Measurements from ENCODE around the gene IGFBP7.

Gene IGFBP7

DNA sequence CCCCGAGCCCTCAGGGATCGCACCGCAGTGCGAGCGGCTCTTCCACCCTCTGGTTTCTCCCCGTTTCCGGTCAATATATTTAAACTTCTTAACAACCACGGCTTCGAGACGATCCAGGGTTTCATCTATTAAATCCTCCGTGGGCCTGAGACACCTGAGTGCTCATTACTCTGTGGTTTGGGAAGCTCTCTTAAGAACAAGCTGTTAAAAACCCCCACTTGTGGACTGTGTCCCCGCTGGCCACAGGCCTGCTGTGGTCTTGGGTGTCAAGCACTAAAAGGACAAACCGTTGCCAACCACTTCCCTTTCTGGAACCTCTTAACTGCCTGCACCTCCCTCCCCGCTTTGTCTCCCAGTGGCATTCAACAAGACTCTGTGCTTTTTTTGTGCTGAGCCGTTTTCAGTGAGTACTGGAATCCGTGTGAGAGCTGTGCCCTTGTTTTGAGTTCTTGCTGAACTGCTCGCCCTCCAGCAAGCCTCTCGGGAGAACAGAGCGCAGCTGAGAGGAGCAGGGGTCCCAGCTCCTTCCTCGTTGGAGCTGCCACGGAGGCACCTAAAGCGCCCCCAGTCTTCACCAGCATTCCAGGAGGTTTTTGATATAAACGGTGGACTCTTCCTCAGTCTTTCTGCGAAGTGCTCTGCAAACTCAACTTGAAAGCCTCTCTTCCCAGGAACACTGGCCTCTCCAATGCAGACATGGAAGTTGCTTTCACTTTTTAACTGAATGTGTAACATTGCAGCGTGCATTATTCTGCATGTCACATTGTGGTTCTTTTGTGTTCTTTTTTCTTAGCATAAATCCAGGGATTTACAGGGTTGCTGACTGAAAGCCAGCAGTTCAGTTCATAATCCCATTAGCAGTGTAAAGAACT is 691 bp upstream of the IGFBP7 start:
- H3K4me2 ChIP-seq (ENCODE audit: low read length) = no peak overlapping the region

DNA sequence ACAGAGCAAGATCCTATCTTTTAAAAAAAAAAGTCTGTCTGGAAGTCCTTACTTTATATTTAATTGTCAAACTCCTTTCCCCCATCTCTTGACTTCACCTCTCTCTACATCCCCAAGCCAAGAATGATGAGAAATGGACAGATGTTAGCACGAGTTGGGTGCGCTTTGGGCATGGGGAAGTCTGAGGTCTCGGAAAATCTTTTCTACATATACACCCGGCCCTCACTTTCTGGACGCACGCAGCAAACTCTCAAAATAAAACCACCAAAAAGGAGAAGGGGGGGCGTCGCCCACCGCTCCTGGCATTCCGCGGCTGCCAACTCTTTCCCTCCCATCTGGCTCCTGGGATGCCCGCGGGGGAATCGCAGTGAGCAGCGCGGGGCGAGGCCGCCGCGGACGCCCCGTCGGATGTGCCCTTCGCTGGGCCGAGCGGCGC is 756 bp downstream of the IGFBP7 start:
- no peaks in the 10 kb centered on the region for H3K79me2 ChIP-seq (ENCODE audit: control insufficient read depth, low read length)

More for the DNA sequence above, 691 bp upstream of the IGFBP7 start:
- no peaks in the 10 kb centered on the region for H3K79me2 ChIP-seq (ENCODE audit: control insufficient read depth, low read length)
- no peak overlapping the region for H3K27ac ChIP-seq (ENCODE audit: low read depth, low read length)
- H3K9me3 ChIP-seq (ENCODE audit: control insufficient read depth, insufficient read depth, low read length) = no peaks in the 10 kb centered on the region
- H3K36me3 ChIP-seq (ENCODE audit: control insufficient read depth, low read length) = no peaks in the 10 kb centered on the region
- H4K20me1 ChIP-seq (ENCODE audit: control insufficient read depth, insufficient read depth, low read depth, low read length) = no peaks in the 10 kb centered on the region
- H3K4me1 ChIP-seq (ENCODE audit: control insufficient read depth, low read length) = no peaks in the 10 kb centered on the region
- peaks cover 12% of the 10 kb centered on the region for H3K27me3 ChIP-seq (ENCODE audit: control insufficient read depth, low read length)
- no peak overlapping the region for H3K4me3 ChIP-seq (ENCODE audit: low read length)
- H3K9me2 ChIP-seq (replicated peaks; ENCODE audit: control insufficient read depth, low read length) = no peaks in the 10 kb centered on the region
- H3F3A ChIP-seq (ENCODE audit: control insufficient read depth, insufficient read depth) = no peaks in the 10 kb centered on the region
- TF ChIP-seq, protein P1, sequence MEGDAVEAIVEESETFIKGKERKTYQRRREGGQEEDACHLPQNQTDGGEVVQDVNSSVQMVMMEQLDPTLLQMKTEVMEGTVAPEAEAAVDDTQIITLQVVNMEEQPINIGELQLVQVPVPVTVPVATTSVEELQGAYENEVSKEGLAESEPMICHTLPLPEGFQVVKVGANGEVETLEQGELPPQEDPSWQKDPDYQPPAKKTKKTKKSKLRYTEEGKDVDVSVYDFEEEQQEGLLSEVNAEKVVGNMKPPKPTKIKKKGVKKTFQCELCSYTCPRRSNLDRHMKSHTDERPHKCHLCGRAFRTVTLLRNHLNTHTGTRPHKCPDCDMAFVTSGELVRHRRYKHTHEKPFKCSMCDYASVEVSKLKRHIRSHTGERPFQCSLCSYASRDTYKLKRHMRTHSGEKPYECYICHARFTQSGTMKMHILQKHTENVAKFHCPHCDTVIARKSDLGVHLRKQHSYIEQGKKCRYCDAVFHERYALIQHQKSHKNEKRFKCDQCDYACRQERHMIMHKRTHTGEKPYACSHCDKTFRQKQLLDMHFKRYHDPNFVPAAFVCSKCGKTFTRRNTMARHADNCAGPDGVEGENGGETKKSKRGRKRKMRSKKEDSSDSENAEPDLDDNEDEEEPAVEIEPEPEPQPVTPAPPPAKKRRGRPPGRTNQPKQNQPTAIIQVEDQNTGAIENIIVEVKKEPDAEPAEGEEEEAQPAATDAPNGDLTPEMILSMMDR (IDR thresholded peaks at IDR 0.05; ENCODE audit: low read depth, low read length, poor library complexity, severe bottlenecking) = no peak
- no peak for TF ChIP-seq EZH2phosphoT487 (IDR thresholded peaks at IDR 0.05; ENCODE audit: borderline replicate concordance, low read length)

DNA sequence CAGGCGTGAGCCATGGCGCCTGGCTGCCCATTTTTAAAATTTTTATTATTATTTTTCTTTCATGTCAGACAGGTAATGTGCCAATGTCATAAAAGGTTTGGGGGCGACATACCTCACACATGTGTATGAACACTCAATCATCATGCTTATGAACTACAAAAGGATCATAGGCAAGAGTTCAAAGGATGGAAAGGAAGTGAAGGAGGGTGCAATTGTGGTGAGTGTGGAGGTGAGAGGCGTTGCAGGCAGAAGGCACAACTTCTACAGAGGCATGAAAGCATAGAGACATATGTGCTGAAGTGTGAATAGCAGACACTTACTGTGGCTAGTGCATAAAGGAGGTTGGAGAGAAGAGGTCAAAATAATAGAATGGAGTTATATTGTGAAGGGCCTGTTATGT is 4.0 kb downstream of the IGFBP7 start:
- no peaks in the 10 kb centered on the region for H3K4me1 ChIP-seq (ENCODE audit: control insufficient read depth, low read length)
- no peak overlapping the region for H3K4me2 ChIP-seq (ENCODE audit: low read length)
- no peaks in the 10 kb centered on the region for H3F3A ChIP-seq (ENCODE audit: control insufficient read depth, insufficient read depth)
- H3K4me3 ChIP-seq (ENCODE audit: low read length) = no peak overlapping the region
- TF ChIP-seq, protein P1 (IDR thresholded peaks at IDR 0.05; ENCODE audit: low read depth, low read length, poor library complexity, severe bottlenecking) = no peak
- no peak for TF ChIP-seq EZH2phosphoT487 (IDR thresholded peaks at IDR 0.05; ENCODE audit: borderline replicate concordance, low read length)
- no peaks in the 10 kb centered on the region for H3K36me3 ChIP-seq (ENCODE audit: control insufficient read depth, low read length)
- no peaks in the 10 kb centered on the region for H3K9me2 ChIP-seq (replicated peaks; ENCODE audit: control insufficient read depth, low read length)
- H4K20me1 ChIP-seq (ENCODE audit: control insufficient read depth, insufficient read depth, low read depth, low read length) = no peaks in the 10 kb centered on the region
- H3K79me2 ChIP-seq (ENCODE audit: control insufficient read depth, low read length) = no peaks in the 10 kb centered on the region
- H3K27ac ChIP-seq (ENCODE audit: low read depth, low read length) = no peak overlapping the region
- peaks cover 7% of the 10 kb centered on the region for H3K27me3 ChIP-seq (ENCODE audit: control insufficient read depth, low read length)
- H3K9me3 ChIP-seq (ENCODE audit: control insufficient read depth, insufficient read depth, low read length) = no peaks in the 10 kb centered on the region

More for the DNA sequence above, 756 bp downstream of the IGFBP7 start:
- Histone ChIP-seq H3K4me3 (ENCODE audit: low read length) (no peak overlapping the region), H3K27ac (ENCODE audit: low read depth, low read length) (no peak overlapping the region), H3K4me2 (ENCODE audit: low read length) (no peak overlapping the region), H4K20me1 (ENCODE audit: control insufficient read depth, insufficient read depth, low read depth, low read length) (no peaks in the 10 kb centered on the region), H3K4me1 (ENCODE audit: control insufficient read depth, low read length) (no peaks in the 10 kb centered on the region), H3K9me3 (ENCODE audit: control insufficient read depth, insufficient read depth, low read length) (no peaks in the 10 kb centered on the region), H3K36me3 (ENCODE audit: control insufficient read depth, low read length) (no peaks in the 10 kb centered on the region), H3K27me3 (ENCODE audit: control insufficient read depth, low read length) (peaks cover 12% of the 10 kb centered on the region), H3K9me2 (replicated peaks; ENCODE audit: control insufficient read depth, low read length) (no peaks in the 10 kb centered on the region), H3F3A (ENCODE audit: control insufficient read depth, insufficient read depth) (no peaks in the 10 kb centered on the region)
- TF ChIP-seq, protein P1 (IDR thresholded peaks at IDR 0.05; ENCODE audit: low read depth, low read length, poor library complexity, severe bottlenecking) = no peak
- TF ChIP-seq EZH2phosphoT487 (IDR thresholded peaks at IDR 0.05; ENCODE audit: borderline replicate concordance, low read length) = no peak

All from DOHH2 (cell line).